A549 treated with Hydrocortisone at 1 μM for 4 hours (cell line): ENCODE measurements around the gene APOL6. TPM values are rescaled to one million over a fixed set of nuclear protein-coding genes. Genes with fewer than 3 reads are reported as not detected.

ENCODE experiments used
- total RNA-seq: library from RNA; stranded (reverse); fragments of 200-300 nt; extraction: Qiagen RNA extraction; gene quantifications from 5 replicates; pipeline ENCODE4 v1.2.3, GENCODE V29; 2022

APOL6 gene, protein sequence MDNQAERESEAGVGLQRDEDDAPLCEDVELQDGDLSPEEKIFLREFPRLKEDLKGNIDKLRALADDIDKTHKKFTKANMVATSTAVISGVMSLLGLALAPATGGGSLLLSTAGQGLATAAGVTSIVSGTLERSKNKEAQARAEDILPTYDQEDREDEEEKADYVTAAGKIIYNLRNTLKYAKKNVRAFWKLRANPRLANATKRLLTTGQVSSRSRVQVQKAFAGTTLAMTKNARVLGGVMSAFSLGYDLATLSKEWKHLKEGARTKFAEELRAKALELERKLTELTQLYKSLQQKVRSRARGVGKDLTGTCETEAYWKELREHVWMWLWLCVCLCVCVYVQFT
- total RNA-seq = 1.1 to 1.9 TPM (median 1.4 TPM) in 5 replicates

DNA sequence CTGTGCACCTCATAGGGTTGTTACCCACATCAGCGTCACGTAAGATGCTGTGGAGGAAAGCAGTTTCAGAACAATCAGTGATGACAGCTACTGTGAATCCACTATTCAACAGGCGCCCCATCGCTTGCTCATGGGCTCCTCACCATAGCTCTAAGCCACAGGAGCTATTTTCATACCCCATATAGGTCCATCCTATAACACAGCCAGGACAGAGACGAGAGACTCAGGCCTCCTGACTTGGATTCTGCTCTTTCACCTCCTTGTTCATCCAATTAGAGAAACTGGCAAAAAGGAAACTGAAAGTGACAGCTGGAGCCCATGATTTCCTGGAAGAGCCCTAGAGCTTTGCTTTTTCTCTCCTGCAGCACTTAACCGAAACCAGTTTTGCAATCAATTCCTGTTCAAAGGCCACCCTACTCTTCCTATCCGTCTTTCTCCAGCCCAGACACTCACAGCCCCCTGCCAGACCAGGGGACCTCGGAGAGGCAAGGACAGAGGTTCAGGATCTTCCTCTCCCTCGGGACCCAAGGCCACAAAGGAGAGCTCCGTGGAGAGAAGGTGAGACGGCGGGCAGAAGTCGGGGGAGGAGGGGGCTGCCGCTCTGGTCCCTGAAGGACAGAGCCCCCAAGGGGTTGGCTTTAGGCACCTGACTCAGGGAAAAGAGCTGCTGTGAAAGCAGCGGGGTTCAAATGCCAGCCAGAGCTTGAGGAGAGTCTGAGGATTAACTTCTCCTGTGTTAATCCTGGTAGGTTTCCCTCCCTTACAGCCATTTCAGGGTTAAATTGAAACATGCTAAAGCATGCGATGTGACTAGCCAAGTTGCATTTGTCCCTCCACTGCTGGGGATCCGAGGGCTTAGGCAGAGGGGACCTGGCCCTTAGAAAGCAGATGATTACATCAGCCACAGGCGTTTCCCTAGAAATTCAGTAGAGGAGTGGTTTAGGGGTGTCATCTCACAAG lies at the start of gene APOL6:
TSS of gene APOL6 (plus strand) at position 381 of the 960 bp plus-strand sequence. CDS start 7,980 bp downstream, outside the sequence.

DNA sequence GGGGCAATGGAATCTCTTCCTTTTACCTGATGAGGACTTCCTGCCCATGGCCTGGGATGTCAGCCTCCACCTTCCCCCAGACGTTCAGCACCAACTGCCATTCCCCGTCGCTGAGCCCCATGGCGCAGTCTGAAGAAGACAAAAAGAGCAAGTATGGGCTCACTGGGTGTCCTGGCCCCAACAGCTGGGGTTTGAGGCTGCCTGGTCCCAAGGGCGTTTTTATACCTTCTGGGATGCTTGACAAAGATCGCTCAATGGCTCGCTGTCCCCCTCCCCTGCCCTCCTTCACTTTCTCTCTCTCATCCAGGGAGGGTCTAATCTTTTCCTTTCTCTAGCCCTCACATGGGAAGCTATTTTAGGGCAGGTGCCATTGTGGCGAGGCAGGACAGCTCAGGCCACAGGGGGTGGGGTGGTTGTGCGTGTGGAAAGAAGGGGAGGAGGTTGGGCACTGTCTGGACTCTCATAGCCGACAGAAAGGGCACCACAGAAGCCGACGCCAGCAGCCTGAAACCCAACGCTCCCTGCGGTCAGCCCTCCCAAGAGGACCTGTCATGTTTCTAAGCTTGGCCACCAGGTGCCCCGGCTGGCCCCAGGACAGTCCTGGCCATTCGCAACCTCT lies 31.0 kb upstream of the APOL6 start, which contains the start of gene MB:
TSS of gene MB (minus strand) at position 193 of the 619 bp plus-strand sequence. CDS start at position 121, 72 bp downstream.

DNA sequence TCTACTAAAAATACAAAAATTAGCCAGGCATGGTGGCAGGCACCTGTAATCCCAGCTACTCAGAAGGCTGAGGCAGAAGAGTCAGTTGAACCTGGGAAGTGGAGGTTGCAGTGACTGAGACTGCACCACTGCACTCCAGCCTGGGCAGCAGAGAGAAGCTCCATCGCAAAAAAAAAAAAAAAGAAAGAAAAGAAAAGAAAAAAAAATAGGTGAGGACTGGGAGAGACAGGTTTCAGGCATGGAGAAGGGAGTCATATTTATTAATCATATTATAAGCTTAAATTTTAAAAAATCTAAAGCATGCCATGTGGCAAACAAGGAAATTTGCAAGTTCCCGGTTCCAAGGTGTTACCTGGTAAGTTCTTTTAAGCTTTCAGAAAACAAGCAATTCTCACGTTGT lies 69.3 kb downstream of the APOL6 start, which contains the start of gene APOL5:
TSS of gene APOL5 (plus strand) at position 301 of the 400 bp plus-strand sequence. CDS start at position 301, 0 bp downstream.

Other genes starting within 250 kb of the APOL6 start
- 64.0 to 99.7 TPM (median 83.4 TPM) in 5 replicates for gene MCM5, start 248.3 kb upstream of the APOL6 start, total RNA-seq
- 0.68 to 0.84 TPM (median 0.82 TPM) in 5 replicates for gene RASD2, start 107.6 kb upstream of the APOL6 start, total RNA-seq
- gene MB, start 31.1 kb upstream of the APOL6 start, total RNA-seq = 6.3 to 9.2 TPM (median 7.5 TPM) in 5 replicates
- not detected in 5 replicates for gene APOL5, start 69.4 kb downstream of the APOL6 start, total RNA-seq